Panc1 (cell line): ENCODE results near the gene NEURL4. TPM values are rescaled to one million over a fixed set of nuclear protein-coding genes. Genes with fewer than 3 reads are reported as not detected.

Experiments
- ATAC-seq: fragments of 200-7000 bp; cut with Tn5 transposase; 2 replicates; pipeline ENCODE4 v1.9.1; 2020; ENCODE audit warnings: mild to moderate bottlenecking, moderate library complexity
- BruUV-seq: library from RNA; stranded (reverse); fragments of 400-500 nt; replicated peaks from 2 replicates; lab custom pipeline; 2021; lab: Mats Ljungman, UMichigan
- CTCF ChIA-PET: fragments of 300-600 bp; sonication (Branson Sonifier 250); formaldehyde crosslinking; loops from one replicate; lab custom pipeline; 2022; ENCODE audit warnings: antibody characterized with exemption; lab: Charles Lee
- POLR2A ChIA-PET: fragments of 300-600 bp; sonication (Branson Sonifier 250); formaldehyde crosslinking; loops from one replicate; lab custom pipeline; 2022; ENCODE audit warnings: antibody characterized with exemption; lab: Charles Lee
- DNase-seq: peaks from one replicate; pipeline ENCODE4 v3.0.0-alpha.2; 2010; ENCODE audit warnings: low read depth, low spot score
- H3K27ac ChIP-seq: 2 replicates; pipeline ENCODE4 v1.5.1; 2011; ENCODE audit warnings: mild to moderate bottlenecking, low read length, inconsistent platforms
- H3K27me3 ChIP-seq: fragments of 200-500 bp; sonication (Bioruptor generic); 2 replicates; pipeline ENCODE4 v1.6.0; 2014; ENCODE audit warnings: low read length, inconsistent platforms; ENCODE audit not compliant: control insufficient read depth, insufficient read depth
- H3K36me3 ChIP-seq: fragments of 200-500 bp; sonication (Bioruptor generic); 2 replicates; pipeline ENCODE4 v1.5.1; 2014; ENCODE audit warnings: inconsistent platforms, mild to moderate bottlenecking, low read length, moderate library complexity; ENCODE audit not compliant: control insufficient read depth, insufficient read depth
- H3K4me1 ChIP-seq: 2 replicates; pipeline ENCODE4 v1.5.1; 2011; ENCODE audit warnings: inconsistent platforms, mild to moderate bottlenecking, low read length, moderate library complexity; ENCODE audit not compliant: control insufficient read depth, insufficient read depth
- H3K4me3 ChIP-seq, 2 experiments: 2 replicates each; pipeline ENCODE4 v1.5.1; 2011 to 2012; ENCODE audit warnings: low read depth in 2 of 2, low read length in 2 of 2, mild to moderate bottlenecking in 2 of 2, inconsistent platforms in 1 of 2, moderate library complexity in 1 of 2
- H3K9me3 ChIP-seq: fragments of 200-500 bp; sonication (Bioruptor generic); 2 replicates; pipeline ENCODE4 v1.5.1; 2014; ENCODE audit warnings: low read depth, mild to moderate bottlenecking, inconsistent platforms, low read length, moderate library complexity; ENCODE audit not compliant: control insufficient read depth, insufficient read depth
- CTCF ChIP-seq: fragments of 450-650 bp; IDR thresholded peaks from 2 replicates; pipeline ENCODE4 v1.5.1; 2017; ENCODE audit warnings: mild to moderate bottlenecking
- POLR2AphosphoS5 ChIP-seq: IDR thresholded peaks from 2 replicates; pipeline ENCODE4 v1.6.1; 2012; ENCODE audit warnings: mild to moderate bottlenecking, low read depth, low read length, moderate library complexity
- REST ChIP-seq, 2 experiments: IDR thresholded peaks; 2 replicates each; pipeline ENCODE4 v1.6.1; 2011 to 2012; ENCODE audit warnings: low read depth in 2 of 2, control low read depth in 1 of 2, low read length in 1 of 2, mild to moderate bottlenecking in 1 of 2, moderate library complexity in 1 of 2; ENCODE audit not compliant: insufficient read depth in 1 of 2
- SIN3A ChIP-seq: IDR thresholded peaks from 2 replicates; pipeline ENCODE4 v1.6.1; 2012; ENCODE audit warnings: low read depth, mild to moderate bottlenecking, low read length, moderate library complexity, borderline replicate concordance; ENCODE audit not compliant: insufficient read depth
- TCF7L2 ChIP-seq: IDR thresholded peaks from 2 replicates; pipeline ENCODE4 v1.6.1; 2011; ENCODE audit warnings: mild to moderate bottlenecking, low read depth, low read length, inconsistent platforms
- in situ Hi-C: cut with HindIII; loops from 2 replicates; pipeline ENCODE4 v1.10.0; 2016; ENCODE audit warnings: low sequenced_read_pairs, low pct_unique_long_range_greater_than_20kb
- intact Hi-C: fragments of 100-400 bp; cut with micrococcal nuclease; formaldehyde crosslinking; loops from one replicate; pipeline ENCODE4 v1.10.0; 2022; ENCODE audit not compliant: unreplicated experiment
- total RNA-seq: library from RNA; stranded (reverse); gene quantifications from one replicate; pipeline ENCODE4 v1.2.1, GENCODE V29; 2021; ENCODE audit not compliant: unreplicated experiment

The NEURL4 gene
- total RNA-seq, 1 experiment from 2014 or later, result 58.9 TPM

GRCh38 chr17:7292194-7292593 is 36.9 kb downstream of the NEURL4 start:
- H3K4me1 ChIP-seq, result peaks cover 17% of the 10 kb centered on the region
- ATAC-seq (no peak), DNase-seq (no peak)
- H3K4me3 ChIP-seq, result no peak overlapping the region
- TF ChIP-seq REST (IDR thresholded peaks at IDR 0.05; ENCODE audit: insufficient read depth in 1 of 2, low read depth in 2 of 2, low read length in 1 of 2) (no peak), POLR2AphosphoS5 (no peak), CTCF (no peak), TCF7L2 (no peak), SIN3A (no peak)
- intact Hi-C loops (no loop called here), in situ Hi-C loops (no loop called here)
- no peak overlapping the region for H3K27ac ChIP-seq
- H3K36me3 ChIP-seq, result no peaks in the 10 kb centered on the region
- BruUV-seq, result no TSS peak
- POLR2A ChIA-PET, result interaction anchor here (0.6 kb wide), 1 partner anchor 9 kb away, joined by 5 read pairs; no protein-coding TSS in a partner anchor
- no peaks in the 10 kb centered on the region for H3K9me3 ChIP-seq
- CTCF ChIA-PET, result no interaction called here
- H3K27me3 ChIP-seq, result no peaks in the 10 kb centered on the region

- BruUV-seq, result no TSS peak
- no peaks in the 10 kb centered on the region for H3K9me3 ChIP-seq
- H3K36me3 ChIP-seq, result no peaks in the 10 kb centered on the region
- intact Hi-C loops (no loop called here), in situ Hi-C loops (no loop called here)
- no peak overlapping the region for H3K4me3 ChIP-seq
- no peak for ATAC-seq
- H3K27ac ChIP-seq, result no peak overlapping the region
- no peaks in the 10 kb centered on the region for H3K27me3 ChIP-seq
- ChIA-PET POLR2A (interaction anchor here (0.7 kb wide), 1 partner anchor 39 kb away, joined by 3 read pairs; no protein-coding TSS in a partner anchor), CTCF (no interaction called here)
- H3K4me1 ChIP-seq, result peaks cover 13% of the 10 kb centered on the region
- DNase-seq, result no peak
- TF ChIP-seq TCF7L2, result no peak
Observed at GRCh38 chr17:7290685-7291084, 38.5 kb downstream of the NEURL4 start.

- Histone ChIP-seq H3K4me1 (peaks cover 12% of the 10 kb centered on the region), H3K27ac (no peak overlapping the region), H3K27me3 (no peaks in the 10 kb centered on the region), H3K9me3 (no peaks in the 10 kb centered on the region), H3K36me3 (no peaks in the 10 kb centered on the region), H3K4me3 (no peak overlapping the region)
- POLR2A ChIA-PET, result no interaction called here
- no peak for DNase-seq
- TF ChIP-seq POLR2AphosphoS5 (no peak), REST (IDR thresholded peaks at IDR 0.05; ENCODE audit: insufficient read depth in 1 of 2, low read depth in 2 of 2, low read length in 1 of 2) (no peak), CTCF (no peak), TCF7L2 (no peak), SIN3A (no peak)
- no peak for ATAC-seq
- CTCF ChIA-PET, result interaction anchor here (0.6 kb wide), 1 partner anchor 39 kb away, joined by 3 read pairs; the partner anchor contains the start of gene NEURL4
- no TSS peak for BruUV-seq
- intact Hi-C loops, result no loop called here
- in situ Hi-C loops, result no loop called here
Observed at GRCh38 chr17:7290166-7290565, 39.0 kb downstream of the NEURL4 start.
